Measurements from ENCODE around the gene RGS10.

GRCh38 chr10:119457966-119458766 lies 84.4 kb downstream of the RGS10 start:
- 0 out of 4 replicates have a peak, but pooled peaks of 1 of the 2 experiments have one; percentile 15 for TF ChIP-seq CTCF (conservative IDR thresholded peaks at IDR 0.05; ENCODE audit: low read depth in 2 of 2)
- no peak for TF ChIP-seq POLR2AphosphoS5 (IDR thresholded peaks at IDR 0.05; ENCODE audit: low read depth)
- no peak for TF ChIP-seq REST (IDR thresholded peaks at IDR 0.05; ENCODE audit: unreplicated experiment)
- TF ChIP-seq EZH2 (IDR thresholded peaks at IDR 0.05; ENCODE audit: low read depth, unreplicated experiment): no peak
- no peak for TF ChIP-seq STAT1 (IDR thresholded peaks at IDR 0.05; ENCODE audit: unreplicated experiment)
- TF ChIP-seq CREB1 (CRISPR knock-in tag; IDR thresholded peaks at IDR 0.05; ENCODE audit: low read depth): no peak
- TF ChIP-seq ZNF331 (CRISPR knock-in tag; IDR thresholded peaks at IDR 0.05; ENCODE audit: low read depth): no peak
- no peak for TF ChIP-seq EZH2phosphoT487 (IDR thresholded peaks at IDR 0.05; ENCODE audit: unreplicated experiment)
- no peak for TF ChIP-seq ETS1 (IDR thresholded peaks at IDR 0.05)
- no peak for TF ChIP-seq JUNB (IDR thresholded peaks at IDR 0.05; ENCODE audit: unreplicated experiment)
